Activated CD4-positive, alpha-beta T cell treated with anti-CD3 and anti-CD28 coated beads, Interleukin-2, amount 10 ng/mL, durations not matched to agents 24 days and 14 days (primary cell): ENCODE results near the gene COPRS. TPM values are rescaled to one million over a fixed set of nuclear protein-coding genes. Genes with fewer than 3 reads are reported as not detected.
A peak's percentile ranks its signal among the peaks of the same experiment; 100 is the strongest.

ENCODE experiments used
- DNase-seq: peaks from one replicate; pipeline ENCODE4 v3.0.0; 2022
- H3K27ac Mint-ChIP-seq: one replicate; pipeline ENCODE4 v1.8.0; 2022; ENCODE audit warnings: mild to moderate bottlenecking, mixed read lengths
- H3K27me3 Mint-ChIP-seq: one replicate; pipeline ENCODE4 v1.8.0; 2022; ENCODE audit warnings: mixed read lengths
- H3K36me3 Mint-ChIP-seq: one replicate; pipeline ENCODE4 v1.8.0; 2022; ENCODE audit warnings: low read depth, mild to moderate bottlenecking, mixed read lengths
- H3K4me1 Mint-ChIP-seq: one replicate; pipeline ENCODE4 v1.8.0; 2021; ENCODE audit warnings: mixed read lengths
- H3K4me3 Mint-ChIP-seq: one replicate; pipeline ENCODE4 v1.8.0; 2022; ENCODE audit warnings: mild to moderate bottlenecking, moderate library complexity, mixed read lengths
- H3K9me3 Mint-ChIP-seq: one replicate; pipeline ENCODE4 v1.8.0; 2021; ENCODE audit warnings: mixed read lengths
- intact Hi-C: fragments of 100-400 bp; cut with micrococcal nuclease; formaldehyde crosslinking; loops from one replicate; pipeline ENCODE4 v1.15.1; 2023
- total RNA-seq: library from RNA; stranded (reverse); gene quantifications from 2 replicates; pipeline ENCODE4 v1.2.3, GENCODE V29; 2022

Gene COPRS, protein sequence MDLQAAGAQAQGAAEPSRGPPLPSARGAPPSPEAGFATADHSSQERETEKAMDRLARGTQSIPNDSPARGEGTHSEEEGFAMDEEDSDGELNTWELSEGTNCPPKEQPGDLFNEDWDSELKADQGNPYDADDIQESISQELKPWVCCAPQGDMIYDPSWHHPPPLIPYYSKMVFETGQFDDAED
- total RNA-seq, result 67.9 and 69.4 TPM in 2 replicates

GRCh38 chr17:31858642-31859486 lies at the start of gene COPRS:
COPRS (minus strand) TSS chr17:31859244; CDS start chr17:31859199, 45 bp downstream.
- Mint-ChIP-seq H3K27me3 (no peaks in the 10 kb centered on the region), H3K9me3 (no peaks in the 10 kb centered on the region), H3K27ac (peak within 1 kb of the TSS; percentile 90), H3K4me3 (peak within 1 kb of the TSS; percentile 87), H3K36me3 (peaks cover 27% of the 10 kb centered on the region), H3K4me1 (peaks cover 19% of the 10 kb centered on the region)
- DNase-seq, result peak; percentile 93
- intact Hi-C loops, result loop anchor here (1.0 kb wide), 1 partner anchor 42 kb away; the partner anchor contains the start of gene UTP6

GRCh38 chr17:31908386-31908785 lies 49.3 kb upstream of the COPRS start:
- Mint-ChIP-seq H3K4me1 (peaks cover 3% of the 10 kb centered on the region), H3K27ac (no peak overlapping the region), H3K9me3 (no peaks in the 10 kb centered on the region), H3K4me3 (no peak overlapping the region), H3K36me3 (no peaks in the 10 kb centered on the region), H3K27me3 (peaks cover 16% of the 10 kb centered on the region)
- no peak for DNase-seq
- intact Hi-C loops, result loop anchor here (10.0 kb wide), 2 partner anchors 354 to 536 kb away; partner anchors contain the start of gene PSMD11

DNA sequence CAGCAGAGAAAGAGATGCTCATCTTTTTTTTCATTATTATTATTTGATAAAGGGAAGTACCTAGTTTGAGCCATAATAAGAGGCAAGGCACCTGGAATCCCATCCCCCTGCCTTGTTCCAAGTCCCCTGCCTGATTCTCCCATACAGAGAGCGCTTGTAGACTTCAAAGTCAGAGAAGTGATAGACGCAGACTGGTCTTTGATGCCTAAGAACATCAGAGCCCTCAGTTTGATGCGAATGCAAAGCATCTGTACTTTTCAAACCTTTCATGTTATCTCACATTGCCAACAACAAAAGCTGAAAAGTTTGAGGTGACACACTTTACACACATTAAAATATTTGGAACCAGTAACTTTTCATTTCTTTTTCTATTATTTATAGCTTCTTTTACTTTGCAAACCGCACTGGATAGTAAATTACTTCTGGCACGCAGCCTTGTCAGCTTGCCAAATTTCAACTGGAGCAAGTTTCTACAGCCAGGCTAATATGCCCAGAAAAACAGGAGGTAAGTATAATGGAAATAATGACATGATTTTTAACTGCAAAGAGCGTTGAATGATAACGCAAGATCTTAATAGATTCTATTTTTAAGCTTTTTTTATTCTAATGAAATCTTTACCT lies 48.4 kb upstream of the COPRS start:
- no peaks in the 10 kb centered on the region for H3K9me3 Mint-ChIP-seq
- intact Hi-C loops, result loop anchor here (10.0 kb wide), 2 partner anchors 353 to 537 kb away; partner anchors contain the start of gene PSMD11
- peaks cover 16% of the 10 kb centered on the region for H3K27me3 Mint-ChIP-seq
- no peak overlapping the region for H3K27ac Mint-ChIP-seq
- peaks cover 7% of the 10 kb centered on the region for H3K4me1 Mint-ChIP-seq
- no peak for DNase-seq
- H3K4me3 Mint-ChIP-seq, result no peak overlapping the region
- no peaks in the 10 kb centered on the region for H3K36me3 Mint-ChIP-seq

GRCh38 chr17:31903401-31903800 lies 44.4 kb upstream of the COPRS start:
- Mint-ChIP-seq H3K4me3 (peak overlapping the region; percentile 35), H3K9me3 (no peaks in the 10 kb centered on the region), H3K27me3 (peaks cover 6% of the 10 kb centered on the region), H3K27ac (no peak overlapping the region), H3K36me3 (peaks cover 8% of the 10 kb centered on the region), H3K4me1 (peaks cover 13% of the 10 kb centered on the region)
- intact Hi-C loops, result loop anchor here (10.0 kb wide), 2 partner anchors 349 to 541 kb away; partner anchors contain the start of gene PSMD11
- no peak for DNase-seq

GRCh38 chr17:31902693-31903092 lies 43.6 kb upstream of the COPRS start:
- peak overlapping the region; percentile 19 for H3K4me3 Mint-ChIP-seq
- no peak overlapping the region for H3K27ac Mint-ChIP-seq
- peaks cover 15% of the 10 kb centered on the region for H3K4me1 Mint-ChIP-seq
- peaks cover 11% of the 10 kb centered on the region for H3K36me3 Mint-ChIP-seq
- H3K9me3 Mint-ChIP-seq, result no peaks in the 10 kb centered on the region
- intact Hi-C loops, result loop anchor here (10.0 kb wide), 2 partner anchors 348 to 542 kb away; partner anchors contain the start of gene PSMD11
- no peak for DNase-seq
- peaks cover 4% of the 10 kb centered on the region for H3K27me3 Mint-ChIP-seq

DNA sequence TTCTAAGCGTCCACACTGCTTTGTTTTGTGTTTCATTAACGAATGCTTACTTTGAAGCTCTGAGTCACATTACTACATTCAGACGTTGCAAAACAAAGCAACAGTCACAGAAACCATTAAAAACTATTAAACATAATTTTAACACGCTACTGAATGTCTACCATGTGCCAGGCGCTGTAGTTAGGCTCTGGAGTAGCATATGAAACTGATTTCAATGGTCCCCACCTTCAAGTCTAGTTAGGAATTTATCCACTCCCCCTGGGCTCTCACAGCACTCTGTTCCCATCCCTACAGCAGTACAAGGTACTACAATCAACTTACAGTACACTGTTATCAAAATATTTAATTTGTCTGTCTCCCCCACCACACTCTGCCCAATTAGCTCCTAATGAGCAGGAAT lies 41.8 kb upstream of the COPRS start:
- peaks cover 23% of the 10 kb centered on the region for H3K36me3 Mint-ChIP-seq
- no peak overlapping the region for H3K4me3 Mint-ChIP-seq
- peaks cover 12% of the 10 kb centered on the region for H3K4me1 Mint-ChIP-seq
- no peaks in the 10 kb centered on the region for H3K27me3 Mint-ChIP-seq
- H3K9me3 Mint-ChIP-seq, result no peaks in the 10 kb centered on the region
- no peak overlapping the region for H3K27ac Mint-ChIP-seq
- intact Hi-C loops, result loop anchor here (1.0 to 10.0 kb wide), 6 partner anchors 20 to 544 kb away; partner anchors contain the start of genes COPRS, PSMD11 and SUZ12
- DNase-seq, result no peak

DNA sequence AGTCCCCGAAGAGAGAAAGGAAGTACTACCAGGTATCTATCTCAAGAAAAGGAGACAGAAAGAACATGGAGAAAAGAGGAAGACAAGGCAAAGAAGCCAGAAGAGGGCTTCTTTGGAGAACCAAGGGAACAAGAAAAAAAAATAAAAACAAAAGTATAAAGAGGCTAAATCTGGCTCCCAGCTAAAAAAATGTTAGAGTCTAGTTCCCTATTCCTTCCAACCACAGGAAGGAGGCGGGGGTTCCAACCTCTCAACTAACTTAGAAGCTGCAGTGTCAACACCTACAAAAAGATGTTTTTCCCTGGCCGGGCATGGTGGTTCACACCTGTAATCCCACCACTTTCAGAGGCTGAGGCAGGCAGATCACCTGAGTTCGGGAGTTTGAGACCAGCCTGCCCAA lies 29.1 kb upstream of the COPRS start:
- no peaks in the 10 kb centered on the region for H3K27me3 Mint-ChIP-seq
- intact Hi-C loops, result no loop called here
- H3K4me1 Mint-ChIP-seq, result no peaks in the 10 kb centered on the region
- H3K27ac Mint-ChIP-seq, result peak overlapping the region; percentile 39
- H3K9me3 Mint-ChIP-seq, result no peaks in the 10 kb centered on the region
- H3K36me3 Mint-ChIP-seq, result peaks cover 64% of the 10 kb centered on the region
- H3K4me3 Mint-ChIP-seq, result no peak overlapping the region
- no peak for DNase-seq

DNA sequence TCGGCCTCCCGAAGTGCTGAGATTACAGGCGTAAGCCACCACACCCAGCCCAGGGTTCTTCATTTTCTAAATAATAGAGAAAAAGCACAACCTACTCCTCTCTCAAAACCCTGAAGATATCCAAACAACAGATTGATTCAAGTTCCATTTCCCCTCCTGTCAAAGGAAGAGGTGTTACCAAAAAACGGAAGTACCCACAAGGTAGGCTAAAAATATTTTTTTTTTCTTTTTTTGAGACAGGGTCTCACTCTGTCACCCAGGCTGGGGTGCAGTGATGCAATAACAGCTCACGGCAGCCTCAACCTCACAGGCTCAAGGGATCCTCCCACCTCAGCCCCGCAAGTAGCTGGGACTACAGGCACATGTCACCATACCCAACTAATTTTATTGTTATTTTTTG lies 23.5 kb upstream of the COPRS start:
- Mint-ChIP-seq H3K4me3 (no peak overlapping the region), H3K27ac (no peak overlapping the region), H3K27me3 (no peaks in the 10 kb centered on the region), H3K36me3 (peaks cover 69% of the 10 kb centered on the region), H3K9me3 (no peaks in the 10 kb centered on the region), H3K4me1 (peaks cover 15% of the 10 kb centered on the region)
- intact Hi-C loops, result no loop called here
- no peak for DNase-seq

DNA sequence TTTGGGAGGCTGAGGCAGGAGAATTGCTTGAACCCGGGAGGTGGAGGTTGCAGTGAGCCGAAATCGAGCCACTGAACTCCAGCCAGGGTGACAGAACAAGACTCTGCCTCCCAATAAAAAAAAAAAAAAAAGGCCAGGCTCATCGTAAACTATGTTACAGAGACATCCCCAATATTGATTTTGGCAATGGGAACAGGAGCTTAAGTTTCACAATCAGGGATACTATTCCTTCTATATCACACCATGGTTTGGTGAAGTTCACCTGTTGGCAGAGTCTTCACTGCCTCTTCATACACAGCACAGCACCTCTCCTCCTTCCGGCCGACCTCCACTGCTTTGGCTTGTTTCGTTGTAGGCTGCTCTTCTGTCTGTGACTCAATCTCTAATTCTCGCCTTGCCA lies 21.3 kb upstream of the COPRS start:
- Mint-ChIP-seq H3K36me3 (peaks cover 65% of the 10 kb centered on the region), H3K9me3 (no peaks in the 10 kb centered on the region), H3K4me1 (peaks cover 17% of the 10 kb centered on the region), H3K27me3 (no peaks in the 10 kb centered on the region), H3K27ac (peak overlapping the region; percentile 81), H3K4me3 (no peak overlapping the region)
- intact Hi-C loops, result no loop called here
- DNase-seq, result no peak

- Mint-ChIP-seq H3K27ac (peak overlapping the region; percentile 95), H3K9me3 (no peaks in the 10 kb centered on the region), H3K4me1 (peaks cover 17% of the 10 kb centered on the region), H3K4me3 (peak overlapping the region; percentile 54), H3K27me3 (no peaks in the 10 kb centered on the region), H3K36me3 (peaks cover 63% of the 10 kb centered on the region)
- intact Hi-C loops, result loop anchor here (2.0 kb wide), 1 partner anchor 22 kb away; the partner anchor contains the start of gene UTP6
- DNase-seq, result no peak
Measured at GRCh38 chr17:31878703-31879073, 19.6 kb upstream of the COPRS start.

DNA sequence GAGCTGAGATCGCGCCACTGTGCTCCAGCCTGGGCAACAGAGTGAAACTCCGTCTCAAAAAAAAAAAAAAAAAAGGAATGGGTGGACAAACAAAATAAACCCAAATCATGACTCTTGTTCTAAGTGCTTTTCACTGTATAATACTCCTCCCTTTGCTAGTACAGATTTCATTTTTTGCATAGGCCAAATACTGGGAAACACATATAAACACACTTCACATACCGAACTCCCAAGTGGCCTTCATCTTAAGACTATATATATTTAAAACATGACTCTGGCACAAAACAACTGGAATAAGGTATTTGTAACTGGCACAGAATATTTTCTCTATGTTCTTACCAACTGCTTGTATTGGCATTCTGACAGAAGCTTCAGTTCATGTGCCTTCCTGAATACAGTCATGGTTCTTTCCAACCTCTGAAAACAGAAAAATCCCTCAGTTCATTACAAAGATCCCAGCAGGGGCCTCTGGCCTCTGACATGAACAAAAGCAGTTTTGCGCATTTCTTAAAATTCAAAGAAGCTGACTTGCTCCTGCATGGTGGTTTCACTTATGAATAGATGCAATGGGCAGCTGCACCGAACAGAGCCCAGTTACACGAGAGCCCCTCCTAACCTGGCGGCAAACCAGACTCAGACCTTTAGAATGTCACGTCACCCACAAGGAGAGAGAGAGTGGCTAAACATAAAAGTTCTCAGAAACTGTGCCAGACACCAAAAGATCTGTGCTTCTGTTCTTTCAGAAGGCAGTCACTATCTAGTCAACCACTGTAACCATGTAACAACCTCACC lies 19.1 kb upstream of the COPRS start:
- peaks cover 17% of the 10 kb centered on the region for H3K4me1 Mint-ChIP-seq
- peak; percentile 69 for DNase-seq
- H3K27me3 Mint-ChIP-seq, result no peaks in the 10 kb centered on the region
- no peaks in the 10 kb centered on the region for H3K9me3 Mint-ChIP-seq
- peaks cover 65% of the 10 kb centered on the region for H3K36me3 Mint-ChIP-seq
- peak overlapping the region; percentile 95 for H3K27ac Mint-ChIP-seq
- peak overlapping the region; percentile 54 for H3K4me3 Mint-ChIP-seq
- intact Hi-C loops, result loop anchor here (2.0 kb wide), 1 partner anchor 23 kb away; the partner anchor contains the start of gene UTP6

DNA sequence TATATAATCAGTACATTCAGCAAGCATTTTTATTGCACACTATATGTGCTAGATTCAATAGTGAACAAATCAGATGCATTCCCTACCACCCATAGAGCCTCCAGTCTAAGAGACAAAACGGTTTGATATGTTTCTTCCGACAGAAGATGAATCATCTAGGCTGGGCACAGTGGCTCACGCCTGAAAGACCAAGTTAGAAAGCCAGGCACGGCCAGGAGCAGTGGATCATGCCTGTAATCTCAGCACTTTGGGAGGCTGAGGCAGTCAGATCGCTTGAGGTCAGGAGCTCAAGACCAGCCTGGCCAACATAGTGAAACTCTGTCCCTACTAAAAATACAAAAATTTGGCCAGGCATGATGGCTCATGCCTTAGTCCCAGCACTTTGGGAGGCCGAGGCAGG lies 18.3 kb upstream of the COPRS start:
- Mint-ChIP-seq H3K36me3 (peaks cover 65% of the 10 kb centered on the region), H3K27ac (no peak overlapping the region)
- no peak for DNase-seq

GRCh38 chr17:31875081-31875480 lies 16.0 kb upstream of the COPRS start:
- intact Hi-C loops, result no loop called here
- Mint-ChIP-seq H3K36me3 (peaks cover 62% of the 10 kb centered on the region), H3K27me3 (no peaks in the 10 kb centered on the region), H3K27ac (no peak overlapping the region), H3K4me1 (peaks cover 12% of the 10 kb centered on the region), H3K9me3 (no peaks in the 10 kb centered on the region), H3K4me3 (no peak overlapping the region)
- DNase-seq, result no peak

More for the DNA sequence above, 18.3 kb upstream of the COPRS start:
- Mint-ChIP-seq H3K4me1 (peaks cover 15% of the 10 kb centered on the region), H3K27me3 (no peaks in the 10 kb centered on the region), H3K9me3 (no peaks in the 10 kb centered on the region), H3K4me3 (no peak overlapping the region)
- intact Hi-C loops, result no loop called here
